ENCODE measurements around the gene PAQR6.
"Not testable (repeated sequence)": the region's sequence is repeated elsewhere in the genome, so short reads cannot be mapped to it uniquely, and the experiment has no call there.

PAQR6 gene

DNA sequence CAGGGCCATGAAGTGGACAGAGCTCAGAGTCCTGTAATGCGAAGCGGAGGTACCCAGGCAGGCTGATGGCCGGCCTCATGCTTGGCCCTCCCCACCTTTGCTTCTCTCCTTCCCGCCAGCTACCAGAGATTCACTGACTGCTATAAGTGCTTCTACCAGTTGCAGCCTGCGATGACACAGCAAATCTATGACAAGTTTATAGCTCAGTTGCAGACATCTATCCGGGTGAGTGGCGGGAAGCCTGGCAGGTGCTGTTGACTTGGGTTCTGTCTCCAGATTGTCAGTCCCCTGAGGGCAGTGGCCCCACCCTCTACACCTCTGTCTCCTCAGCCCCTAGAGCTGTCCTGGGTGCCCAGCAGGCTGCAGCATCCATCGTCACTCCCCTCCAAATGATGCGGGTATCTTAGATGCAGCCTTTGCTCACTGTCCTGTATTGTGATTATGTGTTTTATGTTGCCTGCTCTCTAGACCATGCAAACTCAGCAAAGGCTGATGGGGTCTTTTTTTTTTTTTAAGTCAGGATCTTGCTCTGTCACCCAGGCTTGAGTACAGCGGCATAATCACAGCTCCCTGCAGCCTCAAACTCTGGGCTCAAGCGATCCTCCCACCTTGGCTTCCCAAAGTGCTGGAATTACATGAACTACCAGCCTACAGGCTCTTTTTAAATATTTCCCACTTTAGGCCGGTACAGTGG, 15.5 kb downstream of the PAQR6 start:
- no peak for DNase-seq (ENCODE audit: low read depth in 3 of 3)

DNA sequence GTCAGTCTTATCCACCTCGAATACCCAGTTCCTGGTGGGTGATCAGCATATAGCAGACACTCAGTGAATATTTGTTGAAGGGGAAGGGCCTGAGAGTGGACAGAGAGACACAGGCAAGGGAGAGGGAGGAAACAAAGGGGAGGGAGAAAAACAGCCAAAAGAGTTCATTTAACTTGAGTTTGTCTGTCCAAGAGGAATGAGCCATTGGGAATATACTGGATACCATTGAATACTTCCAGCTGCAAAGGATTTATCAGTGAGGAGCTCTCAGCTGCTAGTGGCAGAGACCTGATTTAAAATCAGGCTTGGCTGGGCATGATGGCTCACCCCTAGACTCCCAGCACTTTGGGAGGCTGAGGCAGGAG, 17.4 kb downstream of the PAQR6 start:
- DNase-seq (ENCODE audit: low read depth in 3 of 3) = no peak

DNA sequence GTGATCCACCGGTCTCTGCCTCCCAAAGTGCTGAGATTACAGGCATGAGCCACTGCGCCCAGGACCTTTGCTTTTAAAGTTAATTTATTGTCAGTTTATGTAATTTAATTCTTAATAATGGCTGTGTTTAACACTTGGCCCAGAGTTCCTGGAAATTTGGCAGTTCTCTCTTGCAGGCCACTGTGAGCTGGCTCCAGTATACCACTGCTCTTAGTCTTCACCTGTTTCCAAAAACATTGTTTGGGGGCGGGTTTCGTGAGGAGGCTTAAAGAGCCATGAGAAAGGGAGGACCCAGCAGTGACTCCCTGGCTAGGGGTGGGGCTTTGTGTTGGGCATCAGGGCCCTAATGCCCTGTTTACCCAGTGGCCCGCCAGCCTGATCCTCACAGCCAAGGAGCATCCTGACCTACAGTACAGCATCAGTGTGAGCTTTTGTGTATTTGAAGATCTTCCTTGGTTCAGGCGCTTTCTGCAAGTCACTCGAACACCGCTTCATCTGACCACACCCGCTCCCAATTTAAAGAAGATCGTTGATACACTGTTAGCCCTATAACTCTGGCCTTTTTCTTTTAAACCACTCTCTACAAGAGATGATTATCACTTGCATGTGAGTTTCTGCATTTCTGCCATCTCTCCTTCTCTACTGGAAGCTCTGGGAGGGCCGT, 17.9 kb downstream of the PAQR6 start:
- no peak for DNase-seq (ENCODE audit: low read depth in 3 of 3)

DNA sequence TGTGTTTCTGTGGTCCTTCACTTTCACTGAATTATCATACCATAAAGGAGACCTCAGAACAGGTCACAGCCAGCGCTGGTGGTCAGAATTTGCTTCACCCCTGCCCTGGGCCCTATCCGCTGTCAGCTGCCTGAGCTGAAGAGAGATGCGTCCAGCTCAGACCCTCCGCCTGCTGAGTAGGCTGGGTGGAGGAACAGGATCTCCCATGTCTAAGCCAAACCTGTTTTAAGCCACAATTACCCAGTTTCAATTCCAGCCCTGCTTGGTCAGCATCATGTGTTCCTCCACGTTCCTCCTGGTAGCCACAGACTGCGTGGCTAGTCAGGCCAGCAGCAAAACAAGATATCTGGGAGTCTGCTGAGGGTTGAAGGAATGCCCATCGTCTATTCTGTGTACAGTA, 19.4 kb downstream of the PAQR6 start:
- no peak for DNase-seq (ENCODE audit: low read depth in 3 of 3)

DNA sequence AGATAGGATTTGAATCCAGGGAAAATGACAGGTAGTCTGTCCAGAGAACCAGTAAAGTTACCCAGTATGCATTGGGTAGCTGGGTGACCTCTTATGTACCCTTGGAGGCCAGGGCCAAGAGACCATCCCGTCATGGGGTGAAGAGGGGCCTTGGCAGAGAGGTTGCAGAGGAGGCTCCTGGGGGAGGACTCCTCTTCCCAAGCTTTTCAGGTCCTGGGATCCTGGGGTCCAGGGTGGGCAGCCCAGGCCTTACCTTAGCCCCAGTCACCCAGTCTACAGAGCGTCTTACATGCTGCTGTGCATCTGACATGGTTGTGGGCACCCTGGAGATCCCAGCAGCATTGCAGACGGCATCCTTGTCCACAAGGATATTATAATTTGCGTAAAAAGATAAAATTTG, 21.1 kb downstream of the PAQR6 start:
- no peak for DNase-seq (ENCODE audit: low read depth in 3 of 3)

DNA sequence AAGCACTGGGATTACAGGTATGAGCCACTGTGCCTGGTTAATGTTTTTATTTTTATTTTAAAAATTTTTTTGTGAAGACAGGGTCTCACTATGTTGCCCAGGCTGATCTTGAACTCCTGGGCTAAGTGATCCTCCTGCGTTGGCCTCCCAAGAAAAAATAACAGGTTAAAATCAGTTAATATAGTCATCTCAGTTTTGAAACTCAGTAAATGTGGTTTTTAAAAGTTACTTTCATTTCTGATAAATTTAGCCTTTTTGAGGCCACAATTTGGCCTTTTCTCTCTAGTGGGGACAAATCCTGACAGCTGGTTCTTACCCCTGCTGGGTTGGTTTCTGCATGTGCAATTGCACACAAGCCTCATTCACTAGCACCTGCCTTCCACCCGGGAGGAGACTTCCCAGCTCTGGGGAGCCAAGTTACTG, 21.7 kb downstream of the PAQR6 start:
- DNase-seq (ENCODE audit: low read depth in 3 of 3) = no peak

DNA sequence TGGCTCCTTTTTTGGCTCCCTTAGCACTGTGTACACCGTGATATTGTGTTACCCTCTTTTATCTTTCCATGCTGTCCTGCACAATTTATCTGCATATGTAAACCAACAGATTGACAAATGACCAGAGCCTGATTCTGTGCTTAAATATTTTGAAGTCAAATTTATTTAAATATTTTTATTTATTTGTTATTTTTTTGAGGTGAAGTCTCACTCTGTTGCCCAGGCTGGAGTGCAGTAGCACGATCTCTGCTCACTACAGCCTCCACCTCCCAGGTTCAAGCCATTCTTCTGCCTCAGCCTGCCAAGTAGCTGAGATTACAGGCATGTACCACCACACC, 22.2 kb downstream of the PAQR6 start:
- DNase-seq (ENCODE audit: low read depth in 3 of 3) = no peak

DNA sequence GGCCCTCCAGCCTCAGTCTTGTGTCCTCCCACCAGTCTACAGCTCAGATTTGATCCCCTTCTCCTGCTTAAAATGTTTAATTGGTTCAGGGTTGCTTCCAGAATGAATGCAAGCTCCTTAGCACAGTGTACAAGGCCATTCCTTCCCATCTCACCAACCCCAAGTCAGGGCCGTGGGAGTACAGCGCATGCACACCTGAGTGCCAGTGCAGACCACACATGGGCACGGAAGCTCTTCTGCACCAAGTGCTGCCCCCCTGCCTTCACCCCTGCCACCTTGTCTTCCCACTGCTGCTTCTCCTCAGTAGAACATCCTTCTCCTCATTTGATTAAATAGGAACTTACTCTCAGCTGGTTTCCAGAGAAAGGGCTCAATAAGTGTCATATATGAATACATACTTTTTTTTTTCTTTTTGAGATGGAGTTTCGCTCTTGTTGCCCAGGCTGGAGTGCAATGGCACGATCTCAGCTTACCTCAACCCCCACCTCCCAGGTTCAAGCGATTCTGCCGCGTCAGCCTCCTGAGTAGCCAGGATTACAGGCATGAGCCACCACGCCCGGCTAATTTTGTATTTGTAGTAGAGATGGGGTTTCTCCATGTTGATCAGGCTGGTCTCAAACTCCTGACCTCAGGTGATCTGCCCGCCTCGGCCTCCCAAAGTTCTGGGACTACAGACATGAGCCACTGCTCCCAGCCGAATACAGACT, 25.7 kb downstream of the PAQR6 start:
- no peak for DNase-seq (ENCODE audit: low read depth in 3 of 3)

DNA sequence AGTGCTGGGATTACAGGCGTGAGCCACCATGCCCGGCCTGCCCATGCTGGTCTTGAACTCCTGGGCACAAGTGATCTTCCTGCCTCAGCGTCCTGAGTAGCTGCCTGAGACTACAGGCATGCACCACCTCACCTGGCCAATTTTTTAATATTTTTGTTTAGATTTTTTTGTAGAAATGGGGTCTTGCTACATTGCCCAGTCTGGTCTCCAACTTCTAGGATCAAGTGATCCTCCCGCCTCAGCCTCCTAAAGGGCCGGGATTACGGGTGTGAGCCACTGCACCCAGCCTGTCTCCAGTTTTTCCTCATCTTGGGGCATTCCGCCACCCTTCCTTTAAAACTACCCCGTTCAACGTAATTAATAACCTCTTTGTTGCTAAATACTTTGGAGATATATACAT, 27.6 kb downstream of the PAQR6 start:
- no peak for DNase-seq (ENCODE audit: low read depth in 3 of 3)

DNA sequence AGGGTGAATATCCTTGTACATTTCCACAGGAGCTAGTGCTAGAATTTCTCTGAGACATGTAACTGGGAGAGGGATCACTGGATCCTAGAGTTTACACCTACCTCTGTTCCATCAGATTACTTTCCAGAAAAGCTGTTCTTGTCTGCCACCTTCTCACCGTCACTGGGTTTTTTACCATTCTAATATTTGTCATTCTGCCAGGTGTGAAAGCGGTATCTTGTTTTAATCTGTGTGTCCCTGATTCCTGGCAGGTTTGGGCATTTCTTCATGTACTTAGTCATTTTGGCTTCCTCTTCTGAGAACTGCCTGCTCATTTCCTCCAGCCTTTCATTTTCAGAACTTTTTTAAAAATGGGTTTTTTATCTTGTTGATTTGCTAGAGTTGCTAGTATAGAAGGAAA, 30.0 kb downstream of the PAQR6 start:
- DNase-seq (ENCODE audit: low read depth in 3 of 3) = peak in 1 of 3 experiments; percentile 40

DNA sequence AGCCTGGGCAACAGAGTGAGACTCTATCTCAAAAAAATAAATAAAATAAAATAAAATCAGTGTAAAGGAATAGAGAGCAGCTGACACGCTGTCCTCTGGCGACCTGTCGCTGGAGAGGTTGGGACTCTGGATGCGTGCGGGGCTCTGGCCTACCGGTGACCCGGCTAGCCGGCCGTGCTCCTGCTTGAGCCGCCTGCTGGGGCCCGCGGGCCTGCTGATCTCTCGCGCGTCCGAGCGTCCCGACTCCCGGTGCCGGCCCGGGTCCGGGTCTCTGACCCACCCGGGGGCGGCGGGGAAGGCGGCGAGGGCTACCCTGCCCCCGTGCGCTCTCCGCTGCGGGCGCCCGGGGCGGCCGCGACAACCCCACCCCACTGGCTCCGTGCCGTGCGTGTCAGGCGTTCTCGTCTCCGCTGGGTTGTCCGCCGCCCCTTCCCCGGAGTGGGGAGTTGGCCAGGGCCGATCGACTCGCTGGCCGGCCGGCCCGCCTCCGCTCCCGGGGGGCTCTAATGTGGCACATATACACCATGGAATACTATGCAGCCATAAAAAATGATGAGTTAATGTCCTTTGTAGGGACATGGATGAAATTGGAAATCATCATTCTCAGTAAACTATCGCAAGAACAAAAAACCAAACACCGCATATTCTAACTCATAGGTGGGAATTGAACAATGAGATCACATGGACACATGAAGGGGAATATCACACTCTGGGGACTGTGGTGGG, 31.3 kb downstream of the PAQR6 start:
- DNase-seq (ENCODE audit: low read depth in 3 of 3) = not testable (repeated sequence)

DNA sequence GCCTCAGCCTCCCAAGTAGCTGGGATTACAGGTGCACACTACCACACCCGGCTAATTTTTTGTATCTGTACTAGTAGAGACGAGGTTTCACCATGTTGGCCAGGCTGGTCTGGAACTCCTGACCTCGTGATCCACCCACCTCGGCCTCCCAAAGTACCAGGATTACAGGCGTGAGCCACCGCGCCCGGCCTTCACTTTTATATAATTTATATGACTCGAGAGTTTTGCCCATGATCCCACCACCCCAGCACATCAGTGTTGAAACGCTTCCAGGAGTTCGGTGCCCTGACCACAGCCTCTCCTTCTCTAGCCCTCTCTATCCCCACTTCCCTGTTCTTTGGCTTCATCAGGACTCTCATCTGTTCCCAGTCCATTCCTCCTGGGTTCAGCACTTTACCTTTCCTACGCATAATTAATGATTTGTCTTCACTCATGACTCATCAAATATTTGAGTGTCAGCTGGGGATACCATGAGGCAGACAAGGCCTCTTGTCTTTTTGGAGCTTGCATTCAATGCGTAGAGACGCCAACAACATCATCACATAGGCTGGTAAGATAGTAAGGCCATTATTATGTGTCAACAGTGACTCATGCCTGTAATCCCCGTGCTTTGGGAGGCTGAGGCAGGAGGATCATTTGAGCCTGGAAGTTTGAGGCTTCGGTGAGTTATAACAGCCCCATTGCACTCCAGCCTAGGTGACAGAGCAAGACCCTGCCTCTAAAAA, 33.7 kb downstream of the PAQR6 start:
- no peak for DNase-seq (ENCODE audit: low read depth in 3 of 3)

DNA sequence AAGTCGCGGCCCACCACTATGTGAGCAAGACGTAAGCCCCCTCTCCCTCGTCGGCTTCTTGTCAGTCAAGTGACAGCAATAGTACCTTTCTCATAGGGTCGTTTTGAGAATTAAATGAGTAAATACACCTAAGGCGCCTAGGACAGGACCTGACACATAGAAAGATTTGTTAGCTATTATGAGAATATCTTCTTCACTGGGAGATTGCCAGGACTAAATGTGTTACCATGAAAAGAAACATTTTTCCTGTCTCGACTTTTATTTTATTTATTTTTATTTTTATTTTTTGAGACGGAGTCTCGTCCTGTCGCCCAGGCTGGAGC, 34.3 kb downstream of the PAQR6 start:
- DNase-seq (ENCODE audit: low read depth in 3 of 3) = no peak

DNA sequence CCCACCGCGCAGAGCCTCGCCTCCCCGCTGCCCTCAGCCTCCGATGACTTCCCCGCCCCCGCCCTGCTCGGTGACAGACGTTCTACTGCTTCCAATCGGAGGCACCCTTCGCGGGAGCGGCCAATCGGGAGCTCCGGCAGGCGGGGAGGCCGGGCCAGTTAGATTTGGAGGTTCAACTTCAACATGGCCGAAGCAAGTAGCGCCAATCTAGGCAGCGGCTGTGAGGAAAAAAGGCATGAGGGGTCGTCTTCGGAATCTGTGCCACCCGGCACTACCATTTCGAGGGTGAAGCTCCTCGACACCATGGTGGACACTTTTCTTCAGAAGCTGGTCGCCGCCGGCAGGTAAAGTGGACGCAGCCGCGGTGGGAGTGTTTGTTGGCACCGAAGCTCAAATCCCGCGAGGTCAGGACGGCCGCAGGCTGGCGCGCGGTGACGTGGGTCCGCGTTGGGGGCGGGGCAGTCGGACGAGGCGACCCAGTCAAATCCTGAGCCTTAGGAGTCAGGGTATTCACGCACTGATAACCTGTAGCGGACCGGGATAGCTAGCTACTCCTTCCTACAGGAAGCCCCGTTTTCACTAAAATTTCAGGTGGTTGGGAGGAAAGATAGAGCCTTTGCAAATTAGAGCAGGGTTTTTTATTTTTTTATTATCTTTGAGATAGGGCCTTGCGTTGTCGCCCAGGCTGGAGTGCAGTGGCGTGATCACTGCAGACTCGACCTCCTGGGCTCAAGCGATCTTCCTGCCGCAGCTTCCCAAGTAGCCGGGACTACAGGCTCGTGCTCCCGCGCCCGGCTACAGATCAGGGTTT, 34.8 kb downstream of the PAQR6 start, which contains the start of gene PMF1:
Gene PMF1, plus strand, starts transcription at position 175 of the 811 bp plus-strand sequence. Its CDS starts 9 bp downstream, at position 184.
- peak; percentile 91 to 96 (median 94) for DNase-seq (ENCODE audit: low read depth in 3 of 3)

DNA sequence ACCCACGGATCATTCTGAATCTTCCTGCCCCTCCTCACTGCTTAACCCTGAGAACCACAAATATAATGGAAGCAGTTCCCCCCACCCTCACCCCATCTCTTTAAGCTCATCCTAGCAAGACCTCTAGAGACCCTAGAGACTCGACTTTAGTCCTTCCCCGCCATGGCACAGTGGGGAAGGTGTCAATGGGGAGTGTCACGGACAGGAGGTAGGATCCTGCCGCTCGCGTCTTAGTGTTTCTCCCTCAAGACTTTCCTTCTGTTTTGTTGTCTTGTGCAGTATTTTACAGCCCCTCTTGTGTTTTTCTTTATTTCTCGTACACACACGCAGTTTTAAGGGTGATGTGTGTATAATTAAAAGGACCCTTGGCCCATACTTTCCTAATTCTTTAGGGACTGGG, 35.7 kb downstream of the PAQR6 start:
- DNase-seq (ENCODE audit: low read depth in 3 of 3) = no peak

DNA sequence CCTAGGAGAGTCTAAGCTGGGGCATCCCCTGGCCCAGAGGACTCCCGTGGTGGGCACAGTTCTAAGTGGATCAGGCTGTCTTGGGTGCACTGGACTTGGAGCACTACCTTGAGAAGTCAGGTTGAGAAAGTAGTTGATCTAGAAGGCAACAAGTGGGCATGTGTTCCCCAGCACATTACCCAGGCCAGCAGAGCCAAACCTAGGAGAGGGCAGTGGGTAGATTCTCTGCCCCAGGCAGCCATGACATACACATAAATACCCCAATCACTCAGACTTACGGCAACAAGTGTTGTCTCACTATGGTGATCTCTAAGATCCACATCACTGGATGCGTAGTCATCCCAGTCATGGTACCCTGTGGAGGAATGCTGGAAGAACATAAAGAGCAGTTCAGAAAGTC, 36.6 kb downstream of the PAQR6 start:
- no peak for DNase-seq (ENCODE audit: low read depth in 3 of 3)

DNA sequence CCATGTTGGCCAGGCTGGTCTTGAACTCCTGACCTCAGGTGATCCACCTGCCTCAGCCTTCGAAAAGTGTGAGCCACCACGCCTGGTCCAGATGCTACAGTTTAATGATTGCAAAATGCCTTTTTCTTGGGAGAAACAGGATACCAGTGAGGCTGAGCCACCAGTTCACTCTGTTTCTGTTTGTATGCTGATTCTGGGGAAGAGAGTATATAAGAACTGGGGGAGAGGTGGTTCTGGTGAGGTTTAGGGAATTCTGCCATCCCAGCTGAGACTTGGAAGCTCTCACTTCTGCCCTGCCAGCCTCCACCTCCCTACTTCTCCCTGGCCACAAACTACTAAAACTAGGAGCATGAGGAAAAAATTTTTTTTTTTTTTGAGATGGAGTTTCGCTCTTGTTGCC, 43.2 kb downstream of the PAQR6 start:
- DNase-seq (ENCODE audit: low read depth in 3 of 3) = no peak

DNA sequence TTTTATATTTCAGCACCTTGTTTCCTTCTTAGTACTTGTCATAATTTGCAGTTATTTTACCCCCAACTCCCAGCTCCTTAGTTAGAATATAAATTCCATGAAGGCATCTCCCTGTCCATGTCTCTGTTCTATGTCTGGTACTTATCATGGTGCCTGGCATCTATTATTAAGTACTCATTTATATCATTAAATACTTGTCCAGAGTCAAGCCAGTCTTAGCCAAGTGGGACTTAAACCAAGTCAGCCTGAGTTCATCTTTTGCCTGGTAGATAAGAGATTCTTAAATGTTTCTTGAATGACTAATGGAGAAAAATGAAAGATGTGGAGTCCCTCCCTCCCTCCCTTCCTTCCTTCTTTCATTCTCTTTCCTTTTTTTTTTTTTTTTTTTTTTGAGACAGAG, 44.5 kb downstream of the PAQR6 start:
- no peak for DNase-seq (ENCODE audit: low read depth in 3 of 3)

DNA sequence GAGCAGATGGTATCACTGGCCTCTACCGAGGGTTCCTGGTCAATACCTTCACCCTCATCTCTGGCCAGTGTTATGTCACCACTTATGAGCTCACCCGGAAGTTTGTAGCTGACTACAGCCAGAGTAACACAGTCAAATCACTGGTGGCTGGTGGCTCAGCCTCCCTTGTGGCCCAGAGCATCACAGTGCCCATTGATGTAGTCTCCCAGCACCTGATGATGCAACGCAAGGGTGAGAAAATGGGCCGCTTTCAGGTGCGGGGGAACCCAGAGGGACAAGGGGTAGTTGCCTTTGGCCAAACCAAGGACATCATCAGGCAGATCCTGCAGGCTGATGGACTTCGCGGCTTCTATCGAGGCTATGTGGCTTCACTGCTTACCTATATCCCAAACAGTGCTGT, 47.8 kb downstream of the PAQR6 start:
- DNase-seq (ENCODE audit: low read depth in 3 of 3) = no peak

DNA sequence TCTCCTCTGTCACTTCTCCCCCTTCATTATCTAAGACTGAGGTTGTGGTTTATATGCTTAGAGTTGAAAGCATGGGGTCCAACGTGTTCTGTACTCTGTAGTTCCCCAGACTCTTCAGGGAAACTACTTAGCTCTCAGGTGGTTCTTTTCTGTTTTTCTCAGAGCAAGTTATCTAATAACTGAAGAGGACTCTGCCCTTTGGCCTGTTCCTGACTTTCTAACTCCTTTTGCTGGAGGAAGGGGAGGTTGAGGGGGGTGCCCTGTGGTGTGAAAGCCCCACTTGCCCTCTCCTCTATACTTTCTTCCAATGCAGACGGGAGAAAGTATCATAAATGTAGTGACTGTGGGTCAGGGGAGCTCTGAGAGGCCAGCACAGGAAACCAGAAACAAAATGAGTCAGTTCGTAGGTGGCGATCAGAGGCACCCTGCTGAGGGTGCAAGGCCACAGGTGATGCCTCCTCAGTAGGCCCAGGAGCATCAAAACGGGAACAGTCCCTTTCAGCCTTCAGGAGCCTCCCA, 49.0 kb downstream of the PAQR6 start:
- DNase-seq (ENCODE audit: low read depth in 3 of 3) = no peak

DNA sequence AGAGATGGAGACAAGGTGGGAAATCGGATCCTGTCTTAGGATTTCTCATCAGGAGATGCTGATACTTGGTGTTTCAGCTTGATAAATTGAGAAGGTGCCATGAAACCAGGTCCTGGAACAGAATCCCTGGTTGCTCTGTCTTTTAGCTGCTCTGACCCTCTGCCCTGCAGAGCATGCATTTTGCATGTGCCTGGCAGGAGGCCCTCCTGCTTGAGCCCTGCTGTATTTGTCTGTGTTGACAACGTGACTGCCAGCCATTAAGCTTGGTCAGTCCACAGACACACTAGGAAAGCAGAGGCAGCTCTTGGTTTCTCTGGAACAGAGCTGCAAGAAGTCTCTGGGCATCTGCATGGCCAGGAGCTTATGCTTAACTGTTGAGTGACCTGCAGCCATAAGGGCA, 51.4 kb downstream of the PAQR6 start:
- DNase-seq (ENCODE audit: low read depth in 3 of 3) = no peak
